Mesothelial cell of epicardium (in vitro differentiated cells): ENCODE results near the gene SMIM9. TPM values are rescaled to one million over a fixed set of nuclear protein-coding genes. Genes with fewer than 3 reads are reported as not detected.

ENCODE experiments used
- DNase-seq, 2 experiments: peaks; one replicate each; pipeline ENCODE4 v3.0.0; 2021; ENCODE audit warnings: low spot score in 2 of 2; ENCODE audit not compliant: unreplicated experiment in 2 of 2
- H3K27ac Mint-ChIP-seq: 2 replicates; pipeline ENCODE4 v1.8.0; 2021; ENCODE audit warnings: mixed read lengths
- H3K27me3 Mint-ChIP-seq: 2 replicates; pipeline ENCODE4 v1.8.0; 2021; ENCODE audit warnings: low read depth, mixed read lengths
- H3K36me3 Mint-ChIP-seq: 2 replicates; pipeline ENCODE4 v1.8.0; 2021; ENCODE audit warnings: mixed read lengths
- H3K4me1 Mint-ChIP-seq: 2 replicates; pipeline ENCODE4 v1.8.0; 2021; ENCODE audit warnings: mixed read lengths
- H3K4me3 Mint-ChIP-seq: 2 replicates; pipeline ENCODE4 v1.8.0; 2021; ENCODE audit warnings: mild to moderate bottlenecking, moderate library complexity, mixed read lengths
- H3K9me3 Mint-ChIP-seq: 2 replicates; pipeline ENCODE4 v1.8.0; 2021; ENCODE audit warnings: mixed read lengths
- total RNA-seq: library from RNA; stranded (reverse); gene quantifications from 3 replicates; pipeline ENCODE4 v1.2.1, GENCODE V29; 2021
- TF ChIP-seq, protein P1 (sequence below): fragments of 200-600 bp; sonication (generic); IDR thresholded peaks from one replicate; pipeline ENCODE4 v1.5.0; 2021; ENCODE audit warnings: antibody characterized with exemption; ENCODE audit not compliant: unreplicated experiment

Gene SMIM9
- total RNA-seq, 1 donor from 2014 or later = not detected

DNA sequence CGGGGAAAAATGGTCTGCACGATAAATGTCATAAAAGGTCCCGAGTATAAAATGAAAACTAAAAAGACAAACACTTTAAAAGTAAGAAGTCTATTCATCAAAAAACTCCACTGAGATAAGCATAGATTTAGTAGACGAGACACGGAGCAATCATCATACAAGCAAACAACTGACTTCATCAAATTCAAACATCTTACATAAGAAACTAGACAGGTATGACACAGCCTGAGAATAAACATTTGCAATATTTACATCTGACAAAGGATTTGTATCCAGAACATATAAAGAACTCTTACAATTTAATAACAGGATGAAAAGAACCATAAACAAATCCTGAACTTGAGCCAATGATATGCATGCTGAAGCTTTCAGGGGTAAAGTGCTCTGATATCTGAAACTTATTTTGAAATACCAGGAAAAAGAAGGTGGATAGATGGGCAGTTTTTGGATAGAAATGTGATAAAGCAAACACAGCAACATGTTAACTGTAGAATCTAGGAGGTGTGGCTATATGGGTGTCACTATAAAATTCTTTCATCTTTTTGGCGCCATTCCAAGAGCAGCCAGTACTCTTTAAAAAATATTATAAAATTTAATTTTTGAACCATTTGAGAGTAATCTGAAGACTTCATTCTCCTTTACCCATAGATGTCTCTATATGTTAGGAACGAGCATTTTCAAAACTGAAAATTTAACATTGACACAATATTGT is 41.2 kb downstream of the SMIM9 start:
- H3K9me3 Mint-ChIP-seq = peaks cover 35% of the 10 kb centered on the region
- H3K36me3 Mint-ChIP-seq = peaks cover 2% of the 10 kb centered on the region
- TF ChIP-seq, protein P1, sequence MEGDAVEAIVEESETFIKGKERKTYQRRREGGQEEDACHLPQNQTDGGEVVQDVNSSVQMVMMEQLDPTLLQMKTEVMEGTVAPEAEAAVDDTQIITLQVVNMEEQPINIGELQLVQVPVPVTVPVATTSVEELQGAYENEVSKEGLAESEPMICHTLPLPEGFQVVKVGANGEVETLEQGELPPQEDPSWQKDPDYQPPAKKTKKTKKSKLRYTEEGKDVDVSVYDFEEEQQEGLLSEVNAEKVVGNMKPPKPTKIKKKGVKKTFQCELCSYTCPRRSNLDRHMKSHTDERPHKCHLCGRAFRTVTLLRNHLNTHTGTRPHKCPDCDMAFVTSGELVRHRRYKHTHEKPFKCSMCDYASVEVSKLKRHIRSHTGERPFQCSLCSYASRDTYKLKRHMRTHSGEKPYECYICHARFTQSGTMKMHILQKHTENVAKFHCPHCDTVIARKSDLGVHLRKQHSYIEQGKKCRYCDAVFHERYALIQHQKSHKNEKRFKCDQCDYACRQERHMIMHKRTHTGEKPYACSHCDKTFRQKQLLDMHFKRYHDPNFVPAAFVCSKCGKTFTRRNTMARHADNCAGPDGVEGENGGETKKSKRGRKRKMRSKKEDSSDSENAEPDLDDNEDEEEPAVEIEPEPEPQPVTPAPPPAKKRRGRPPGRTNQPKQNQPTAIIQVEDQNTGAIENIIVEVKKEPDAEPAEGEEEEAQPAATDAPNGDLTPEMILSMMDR = no peak
- DNase-seq = no peak
- no peak overlapping the region for H3K4me3 Mint-ChIP-seq
- H3K27ac Mint-ChIP-seq = no peak overlapping the region
- H3K27me3 Mint-ChIP-seq = no peaks in the 10 kb centered on the region
- no peaks in the 10 kb centered on the region for H3K4me1 Mint-ChIP-seq

DNA sequence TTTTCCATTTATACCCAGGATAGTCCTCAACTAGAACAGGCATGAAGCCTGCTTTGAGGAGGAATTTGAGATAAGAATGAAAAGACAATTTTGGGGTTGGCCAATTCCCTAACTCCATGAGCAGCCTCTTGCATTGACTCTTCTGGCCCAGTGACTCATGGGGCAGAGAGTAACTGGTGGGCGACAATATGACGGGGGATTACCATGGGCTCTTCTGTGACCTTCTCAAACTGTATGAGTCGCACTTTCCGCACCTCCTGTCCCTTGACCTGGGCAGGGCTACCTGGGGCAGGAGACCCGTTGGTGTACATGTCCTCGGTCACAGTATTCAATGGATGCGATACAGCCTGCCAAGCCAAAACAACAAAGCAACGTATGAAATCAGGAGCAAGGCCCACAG is 42.5 kb downstream of the SMIM9 start:
- Mint-ChIP-seq H3K27ac (no peak overlapping the region), H3K27me3 (no peaks in the 10 kb centered on the region), H3K4me1 (no peaks in the 10 kb centered on the region), H3K9me3 (peaks cover 39% of the 10 kb centered on the region), H3K4me3 (no peak overlapping the region), H3K36me3 (peaks cover 2% of the 10 kb centered on the region)
- no peak for DNase-seq
- TF ChIP-seq, protein P1 = no peak

GRCh38 chrX:154791467-154791866 is 43.0 kb downstream of the SMIM9 start:
- DNase-seq = no peak
- TF ChIP-seq, protein P1 = no peak
- H3K4me3 Mint-ChIP-seq = no peak overlapping the region
- H3K27me3 Mint-ChIP-seq = no peaks in the 10 kb centered on the region
- H3K36me3 Mint-ChIP-seq = peaks cover 2% of the 10 kb centered on the region
- H3K27ac Mint-ChIP-seq = no peak overlapping the region
- no peaks in the 10 kb centered on the region for H3K4me1 Mint-ChIP-seq
- H3K9me3 Mint-ChIP-seq = peaks cover 40% of the 10 kb centered on the region

GRCh38 chrX:154785716-154786115 is 48.7 kb downstream of the SMIM9 start:
- no peaks in the 10 kb centered on the region for H3K4me1 Mint-ChIP-seq
- TF ChIP-seq, protein P1 = no peak
- no peak overlapping the region for H3K4me3 Mint-ChIP-seq
- DNase-seq = no peak
- H3K9me3 Mint-ChIP-seq = peaks cover 31% of the 10 kb centered on the region
- H3K36me3 Mint-ChIP-seq = peaks cover 2% of the 10 kb centered on the region
- no peak overlapping the region for H3K27ac Mint-ChIP-seq
- H3K27me3 Mint-ChIP-seq = no peaks in the 10 kb centered on the region

DNA sequence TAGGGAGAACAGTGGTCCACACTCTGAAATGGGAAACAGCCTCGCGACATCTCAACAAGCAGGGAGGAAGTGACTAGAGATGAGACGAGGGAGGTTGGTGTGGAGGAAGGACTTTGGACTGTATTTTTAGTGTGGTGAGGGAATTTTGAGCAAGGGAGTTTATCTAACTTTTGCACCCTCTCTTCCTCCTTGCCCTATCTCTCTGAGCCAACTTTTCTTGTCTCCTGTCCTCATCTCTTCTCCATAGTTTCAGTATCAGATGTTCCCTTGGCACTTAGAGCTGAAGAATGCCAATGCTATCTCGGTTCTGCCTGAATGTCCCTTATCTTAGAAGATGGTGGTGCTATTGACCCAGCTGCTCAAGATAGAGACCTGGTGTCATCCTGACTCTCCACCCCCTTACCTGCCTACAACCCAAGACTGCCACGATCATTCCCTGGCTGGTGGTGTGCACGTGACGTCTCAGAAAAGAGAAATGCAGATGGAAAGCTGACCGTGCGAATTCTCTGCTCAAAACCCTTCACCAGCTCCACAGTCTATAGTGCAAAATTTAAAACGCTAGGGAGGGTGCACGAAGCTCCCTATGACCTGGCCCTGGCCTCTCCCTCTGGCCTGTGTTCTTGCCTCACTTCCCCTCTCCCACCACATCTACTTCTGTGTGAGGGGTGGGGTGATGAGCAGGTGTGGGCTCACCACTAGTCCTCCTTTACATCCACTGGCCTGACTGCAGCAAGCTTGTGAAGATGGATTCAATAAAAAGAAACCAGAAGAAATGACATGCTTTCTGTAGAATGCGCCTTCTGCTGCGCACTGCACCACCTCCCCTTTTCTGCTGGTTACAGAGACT is 50.1 kb downstream of the SMIM9 start:
- Mint-ChIP-seq H3K27me3 (no peaks in the 10 kb centered on the region), H3K4me1 (no peaks in the 10 kb centered on the region), H3K4me3 (no peak overlapping the region), H3K36me3 (peaks cover 3% of the 10 kb centered on the region), H3K27ac (no peak overlapping the region), H3K9me3 (peaks cover 29% of the 10 kb centered on the region)
- DNase-seq = no peak
- TF ChIP-seq, protein P1 = no peak
